ENCODE results near the gene USH1G. TPM values are rescaled to one million over a fixed set of nuclear protein-coding genes. Genes with fewer than 3 reads are reported as not detected.

Gene USH1G
- total and polyA plus RNA-seq, 9 donors: 0.02 to 0.53 (median 0.07) TPM; not detected in 5

- no peak for DNase-seq
These were observed 56.7 kb downstream of the USH1G start for GRCh38 chr17:74866198-74866835.

More at GRCh38 chr17:74866198-74866835, 56.7 kb downstream of the USH1G start:
- Histone ChIP-seq H3K9me3 (replicated peaks; ENCODE audit: control insufficient read depth, low read depth, low read length) (no peaks in the 10 kb centered on the region), H3K4me1 (ENCODE audit: control insufficient read depth, insufficient read depth, low read length) (peaks cover 12% of the 10 kb centered on the region), H3K4me3 (ENCODE audit: low read length) (no peak overlapping the region), H3K36me3 (ENCODE audit: control insufficient read depth, insufficient read depth, low read length) (no peaks in the 10 kb centered on the region), H3K27me3 (ENCODE audit: control insufficient read depth, insufficient read depth, low read length) (peaks cover 18% of the 10 kb centered on the region), H3K27ac (ENCODE audit: low read length) (no peak overlapping the region)
- WGBS (ENCODE audit: insufficient coverage): 81% methylated on average over 8 of the region's 19 CpGs

Other genes starting within 250 kb of the USH1G start
- 0.22 TPM for gene CD300LF, start 210.3 kb downstream of the USH1G start, total RNA-seq
- gene CD300LF, start 210.3 kb downstream of the USH1G start, polyA plus RNA-seq (ENCODE audit: insufficient read depth in 1 of 8, insufficient read length in 8 of 8, low replicate concordance in 1 of 8): under 1 TPM; 0.21 to 0.65 (median 0.47) TPM
- 0.53 TPM for gene RAB37, start 186.0 kb downstream of the USH1G start, total RNA-seq
- gene RAB37, start 186.0 kb downstream of the USH1G start, polyA plus RNA-seq (ENCODE audit: insufficient read depth in 1 of 8, insufficient read length in 8 of 8, low replicate concordance in 1 of 8): 1 to 10 TPM in 5 of 8 donors, under 1 TPM in 3; 0.80 to 1.7 (median 1.1) TPM
- 3.5 TPM for gene NHERF1, start 174.6 kb downstream of the USH1G start, total RNA-seq
- gene NHERF1, start 174.6 kb downstream of the USH1G start, polyA plus RNA-seq (ENCODE audit: insufficient read depth in 1 of 8, insufficient read length in 8 of 8, low replicate concordance in 1 of 8): 10 to 100 TPM in 2 of 8 donors, 1 to 10 TPM in 6; 5.3 to 24.4 (median 8.2) TPM
- gene NAT9, start 146.9 kb downstream of the USH1G start, total RNA-seq: 34.0 TPM
- 10 to 100 TPM; 35.3 to 48.6 (median 37.7) TPM for gene NAT9, start 146.9 kb downstream of the USH1G start, polyA plus RNA-seq (ENCODE audit: insufficient read depth in 1 of 8, insufficient read length in 8 of 8, low replicate concordance in 1 of 8)
- 2.3 TPM for gene GRIN2C, start 63.4 kb downstream of the USH1G start, total RNA-seq
- gene GRIN2C, start 63.4 kb downstream of the USH1G start, polyA plus RNA-seq (ENCODE audit: insufficient read depth in 1 of 8, insufficient read length in 8 of 8, low replicate concordance in 1 of 8): 1 to 10 TPM in 4 of 8 donors, under 1 TPM in 4; 0.64 to 1.6 (median 0.99) TPM
- 2.7 TPM for gene FDXR, start 50.3 kb downstream of the USH1G start, total RNA-seq
- gene FDXR, start 50.3 kb downstream of the USH1G start, polyA plus RNA-seq (ENCODE audit: insufficient read depth in 1 of 8, insufficient read length in 8 of 8, low replicate concordance in 1 of 8): 1 to 10 TPM; 2.4 to 5.4 (median 3.0) TPM
- gene FADS6, start 29.6 kb downstream of the USH1G start, total RNA-seq: not detected
- under 1 TPM in 5 of 8 donors, not detected in 3; 0.07 to 0.56 (median 0.09) TPM for gene FADS6, start 29.6 kb downstream of the USH1G start, polyA plus RNA-seq (ENCODE audit: insufficient read depth in 1 of 8, insufficient read length in 8 of 8, low replicate concordance in 1 of 8)
- gene OTOP2, start 1.0 kb upstream of the USH1G start, total RNA-seq: not detected
- not detected for gene OTOP2, start 1.0 kb upstream of the USH1G start, polyA plus RNA-seq (ENCODE audit: insufficient read depth in 1 of 8, insufficient read length in 8 of 8, low replicate concordance in 1 of 8)
- gene OTOP3, start 12.6 kb upstream of the USH1G start, total RNA-seq: not detected
- gene OTOP3, start 12.6 kb upstream of the USH1G start, polyA plus RNA-seq (ENCODE audit: insufficient read depth in 1 of 8, insufficient read length in 8 of 8, low replicate concordance in 1 of 8): under 1 TPM in 1 of 8 donors, not detected in 7; 0.89 TPM
- gene HID1, start 49.5 kb upstream of the USH1G start, total RNA-seq: 2.7 TPM
- 10 to 100 TPM in 1 of 8 donors, 1 to 10 TPM in 7; 4.3 to 12.6 (median 6.8) TPM for gene HID1, start 49.5 kb upstream of the USH1G start, polyA plus RNA-seq (ENCODE audit: insufficient read depth in 1 of 8, insufficient read length in 8 of 8, low replicate concordance in 1 of 8)
- gene CDR2L, start 64.4 kb upstream of the USH1G start, total RNA-seq: 3.4 TPM
- 10 to 100 TPM in 2 of 8 donors, 1 to 10 TPM in 6; 7.7 to 12.2 (median 8.9) TPM for gene CDR2L, start 64.4 kb upstream of the USH1G start, polyA plus RNA-seq (ENCODE audit: insufficient read depth in 1 of 8, insufficient read length in 8 of 8, low replicate concordance in 1 of 8)
- 34.0 TPM for gene MRPL58, start 89.4 kb upstream of the USH1G start, total RNA-seq
- 10 to 100 TPM; 17.6 to 25.2 (median 21.1) TPM for gene MRPL58, start 89.4 kb upstream of the USH1G start, polyA plus RNA-seq (ENCODE audit: insufficient read depth in 1 of 8, insufficient read length in 8 of 8, low replicate concordance in 1 of 8)
- 332 TPM for gene ATP5PD, start 123.7 kb upstream of the USH1G start, total RNA-seq
- 100 to 1,000 TPM; 216 to 280 (median 246) TPM for gene ATP5PD, start 123.7 kb upstream of the USH1G start, polyA plus RNA-seq (ENCODE audit: insufficient read depth in 1 of 8, insufficient read length in 8 of 8, low replicate concordance in 1 of 8)
- 16.8 TPM for gene KCTD2, start 124.0 kb upstream of the USH1G start, total RNA-seq
- gene KCTD2, start 124.0 kb upstream of the USH1G start, polyA plus RNA-seq (ENCODE audit: insufficient read depth in 1 of 8, insufficient read length in 8 of 8, low replicate concordance in 1 of 8): 10 to 100 TPM; 19.8 to 24.7 (median 22.2) TPM
- 4.4 TPM for gene SLC16A5, start 164.7 kb upstream of the USH1G start, total RNA-seq
- 10 to 100 TPM in 2 of 8 donors, 1 to 10 TPM in 6; 7.8 to 12.7 (median 8.4) TPM for gene SLC16A5, start 164.7 kb upstream of the USH1G start, polyA plus RNA-seq (ENCODE audit: insufficient read depth in 1 of 8, insufficient read length in 8 of 8, low replicate concordance in 1 of 8)
- gene ARMC7, start 186.7 kb upstream of the USH1G start, total RNA-seq: 2.4 TPM
- 1 to 10 TPM; 6.2 to 7.9 (median 7.5) TPM for gene ARMC7, start 186.7 kb upstream of the USH1G start, polyA plus RNA-seq (ENCODE audit: insufficient read depth in 1 of 8, insufficient read length in 8 of 8, low replicate concordance in 1 of 8)
- gene NT5C, start 208.5 kb upstream of the USH1G start, total RNA-seq: 55.6 TPM
- 10 to 100 TPM; 38.3 to 53.8 (median 42.4) TPM for gene NT5C, start 208.5 kb upstream of the USH1G start, polyA plus RNA-seq (ENCODE audit: insufficient read depth in 1 of 8, insufficient read length in 8 of 8, low replicate concordance in 1 of 8)
- 138 TPM for gene JPT1, start 231.3 kb upstream of the USH1G start, total RNA-seq
- 100 to 1,000 TPM; 223 to 361 (median 294) TPM for gene JPT1, start 231.3 kb upstream of the USH1G start, polyA plus RNA-seq (ENCODE audit: insufficient read depth in 1 of 8, insufficient read length in 8 of 8, low replicate concordance in 1 of 8)